Gastroesophageal sphincter (tissue), 3 donors: ENCODE measurements around the gene OPTC.

Experiments used
- CTCF ChIP-seq, 4 experiments: fragments of 200-600 bp in 2 of 4; fragments of 450-650 bp in 2 of 4; sonication (generic) in 1 of 4; IDR thresholded peaks; one replicate each; pipeline ENCODE4 v1.5.1; 2017 to 2019; ENCODE audit warnings: antibody characterized with exemption in 4 of 4, mild to moderate bottlenecking in 2 of 4, moderate library complexity in 2 of 4
- EP300 ChIP-seq: sonication (generic); formaldehyde crosslinking; IDR thresholded peaks from one replicate; pipeline ENCODE4 v1.6.1; 2017; ENCODE audit warnings: antibody characterized with exemption, mild to moderate bottlenecking
- POLR2A ChIP-seq, 2 donors: fragments of 450-650 bp; IDR thresholded peaks; one replicate each; pipeline ENCODE4 v1.6.1; 2017; ENCODE audit warnings: antibody characterized with exemption in 2 of 2, mild to moderate bottlenecking in 2 of 2, moderate library complexity in 1 of 2
- POLR2AphosphoS5 ChIP-seq: sonication (generic); formaldehyde crosslinking; IDR thresholded peaks from one replicate; pipeline ENCODE4 v1.6.1; 2017; ENCODE audit warnings: antibody characterized with exemption

- no peak for TF ChIP-seq CTCF (IDR thresholded peaks at IDR 0.05)
- no peak for TF ChIP-seq POLR2A (IDR thresholded peaks at IDR 0.05)
- TF ChIP-seq POLR2AphosphoS5 = no peak
- no peak for TF ChIP-seq EP300
Observed at GRCh38 chr1:203548892-203549291, 54.9 kb downstream of the OPTC start.
